ENCODE data around the gene KIRREL3.
A peak's percentile ranks its signal among the peaks of the same experiment; 100 is the strongest.

The KIRREL3 gene

GRCh38 chr11:126918556-126918955 is 82.0 kb downstream of the KIRREL3 start:
- no peak for DNase-seq

- DNase-seq: peak in 16 of 56 donors; percentile 5 to 64 (median 38)
These were observed 82.9 kb downstream of the KIRREL3 start for GRCh38 chr11:126917531-126918204.

- DNase-seq: no peak
These were observed 85.1 kb downstream of the KIRREL3 start for GRCh38 chr11:126915430-126915829.

GRCh38 chr11:126914941-126915340 is 85.6 kb downstream of the KIRREL3 start:
- no peak for DNase-seq

- DNase-seq: no peak
These were observed 86.4 kb downstream of the KIRREL3 start for GRCh38 chr11:126914166-126914565.

GRCh38 chr11:126904520-126904919 is 96.0 kb downstream of the KIRREL3 start:
- no peak for DNase-seq

- no peak for DNase-seq
These were observed 98.8 kb downstream of the KIRREL3 start for GRCh38 chr11:126901783-126902182.

GRCh38 chr11:126899961-126900748 is 100.4 kb downstream of the KIRREL3 start:
- no peak for DNase-seq

GRCh38 chr11:126898802-126899201 is 101.8 kb downstream of the KIRREL3 start:
- DNase-seq: no peak

- DNase-seq: no peak
These were observed 103.1 kb downstream of the KIRREL3 start for GRCh38 chr11:126897430-126897829.

GRCh38 chr11:126896025-126896424 is 104.5 kb downstream of the KIRREL3 start:
- DNase-seq: no peak

GRCh38 chr11:126893796-126894195 is 106.8 kb downstream of the KIRREL3 start:
- no peak for DNase-seq

GRCh38 chr11:126892756-126893155 is 107.8 kb downstream of the KIRREL3 start:
- DNase-seq: no peak

GRCh38 chr11:126891556-126892217 is 108.9 kb downstream of the KIRREL3 start:
- peak in 4 of 56 donors; percentile 16 to 26 (median 18) for DNase-seq

- peak in 48 of 56 donors; percentile 19 to 83 (median 61) for DNase-seq
These were observed 110.0 kb downstream of the KIRREL3 start for GRCh38 chr11:126890561-126890960.

GRCh38 chr11:126888115-126888712 is 112.4 kb downstream of the KIRREL3 start:
- no peak for DNase-seq

GRCh38 chr11:126886636-126887035 is 113.9 kb downstream of the KIRREL3 start:
- DNase-seq: no peak

- no peak for DNase-seq
These were observed 114.5 kb downstream of the KIRREL3 start for GRCh38 chr11:126886085-126886484.

GRCh38 chr11:126884594-126884993 is 116.0 kb downstream of the KIRREL3 start:
- no peak for DNase-seq

GRCh38 chr11:126884192-126884591 is 116.4 kb downstream of the KIRREL3 start:
- no peak for DNase-seq

- no peak for DNase-seq
These were observed 119.7 kb downstream of the KIRREL3 start for GRCh38 chr11:126880872-126881271.

- DNase-seq: no peak
These were observed 121.1 kb downstream of the KIRREL3 start for GRCh38 chr11:126879516-126879915.
